GM19025 (cell line): ENCODE measurements around the gene BID.

Source experiments
- ATAC-seq: cut with Tn5 transposase; IDR thresholded peaks from one replicate; pipeline ENCODE4 v1.9.1; 2021; ENCODE audit warnings: mild to moderate bottlenecking, low read depth, moderate library complexity; ENCODE audit not compliant: unreplicated experiment

Gene BID

GRCh38 chr22:17785185-17786184 is 11.2 kb upstream of the BID start:
- ATAC-seq = no peak

- no peak for ATAC-seq
Observed at GRCh38 chr22:17784776-17785175, 10.5 kb upstream of the BID start.

GRCh38 chr22:17783773-17784480 is 9.7 kb upstream of the BID start:
- ATAC-seq = no peak

- no peak for ATAC-seq
Observed at GRCh38 chr22:17783312-17783711, 9.0 kb upstream of the BID start.

GRCh38 chr22:17782621-17783020 is 8.4 kb upstream of the BID start:
- ATAC-seq = no peak

- ATAC-seq = no peak
Observed at GRCh38 chr22:17782158-17782557, 7.9 kb upstream of the BID start.

- peak; percentile 52 for ATAC-seq
Observed at GRCh38 chr22:17781319-17782031, 7.2 kb upstream of the BID start.

GRCh38 chr22:17780741-17781318 is 6.6 kb upstream of the BID start:
- ATAC-seq = no peak

GRCh38 chr22:17780116-17780740 is 6.0 kb upstream of the BID start:
- no peak for ATAC-seq

GRCh38 chr22:17779286-17780115 is 5.2 kb upstream of the BID start:
- ATAC-seq = no peak

GRCh38 chr22:17778412-17778976 is 4.2 kb upstream of the BID start:
- no peak for ATAC-seq

GRCh38 chr22:17777717-17778044 is 3.4 kb upstream of the BID start:
- no peak for ATAC-seq

- peak; percentile 20 for ATAC-seq
Observed at GRCh38 chr22:17777005-17777716, 2.9 kb upstream of the BID start.

- ATAC-seq = no peak
Observed at GRCh38 chr22:17775781-17776465, 1.7 kb upstream of the BID start.

GRCh38 chr22:17774926-17775685 is 837 bp upstream of the BID start:
- no peak for ATAC-seq

GRCh38 chr22:17773606-17774205 is 563 bp downstream of the BID start:
- peak; percentile 35 for ATAC-seq
